Stimulated activated CD8-positive, alpha-beta memory T cell treated with anti-CD3 and anti-CD28 coated beads, Interleukin-7, amount 100 ng/mL, for 1 hour (primary cell): ENCODE results near the gene LAP3.

Experiments
- DNase-seq, 2 donors: peaks; one replicate each; pipeline ENCODE4 v3.0.0-alpha.2; 2020; ENCODE audit warnings: low read depth in 2 of 2

LAP3 gene

GRCh38 chr4:17619416-17620105, 42.6 kb downstream of the LAP3 start:
- no peak for DNase-seq

GRCh38 chr4:17623451-17624001, 46.5 kb downstream of the LAP3 start:
- no peak for DNase-seq

GRCh38 chr4:17624821-17625220, 47.8 kb downstream of the LAP3 start:
- no peak for DNase-seq

GRCh38 chr4:17630228-17630627, 53.2 kb downstream of the LAP3 start:
- DNase-seq: no peak

- DNase-seq: no peak
Measured at GRCh38 chr4:17633600-17633999, 56.6 kb downstream of the LAP3 start.

GRCh38 chr4:17635056-17635455, 58.1 kb downstream of the LAP3 start:
- DNase-seq: no peak

GRCh38 chr4:17636341-17636695, 59.3 kb downstream of the LAP3 start:
- no peak for DNase-seq

- DNase-seq: peak; percentile 34 to 48
Measured at GRCh38 chr4:17636696-17637622, 60.0 kb downstream of the LAP3 start.

GRCh38 chr4:17639136-17639535, 62.1 kb downstream of the LAP3 start:
- no peak for DNase-seq

GRCh38 chr4:17642398-17642783, 65.4 kb downstream of the LAP3 start:
- no peak for DNase-seq

GRCh38 chr4:17646693-17647092, 69.7 kb downstream of the LAP3 start:
- no peak for DNase-seq

GRCh38 chr4:17647176-17647806, 70.3 kb downstream of the LAP3 start:
- no peak for DNase-seq

- DNase-seq: no peak
Measured at GRCh38 chr4:17647927-17648326, 70.9 kb downstream of the LAP3 start.

- DNase-seq: no peak
Measured at GRCh38 chr4:17650406-17650805, 73.4 kb downstream of the LAP3 start.

- no peak for DNase-seq
Measured at GRCh38 chr4:17654701-17655100, 77.7 kb downstream of the LAP3 start.

GRCh38 chr4:17657090-17657489, 80.1 kb downstream of the LAP3 start:
- DNase-seq: no peak
